Fibroblast of lung (primary cell): ENCODE results near the gene CECR2.

Source experiments
- CTCF ChIP-seq, 2 donors: IDR thresholded peaks in 1 of 2; conservative IDR thresholded peaks in 1 of 2; 1 replicate in 1 of 2; 2 replicates in 1 of 2; pipeline ENCODE4 v1.5.1; 2011 to 2012; ENCODE audit warnings: low read length in 2 of 2, control low read depth in 1 of 2, inconsistent platforms in 1 of 2, low read depth in 1 of 2, mild to moderate bottlenecking in 1 of 2
- EZH2 ChIP-seq: IDR thresholded peaks from 2 replicates; pipeline ENCODE4 v1.5.1; 2012; ENCODE audit warnings: low read length, control low read depth, mild to moderate bottlenecking; ENCODE audit errors: missing control alignments

- TF ChIP-seq CTCF (conservative IDR thresholded peaks at IDR 0.05 in 1 of 2, IDR thresholded peaks at IDR 0.05 in 1 of 2; ENCODE audit: low read depth in 1 of 2, low read length in 2 of 2) (no peak), EZH2 (no peak)
Measured at GRCh38 chr22:17578136-17578754, 209.0 kb downstream of the CECR2 start.
